GM18517 (cell line): ENCODE data around the gene ADK.

Source experiments
- ATAC-seq: cut with Tn5 transposase; IDR thresholded peaks from one replicate; pipeline ENCODE4 v1.9.1; 2021; ENCODE audit warnings: mild to moderate bottlenecking, moderate library complexity; ENCODE audit not compliant: unreplicated experiment

Gene ADK

GRCh38 chr10:74231375-74231774, 80.4 kb downstream of the ADK start:
- no peak for ATAC-seq

- no peak for ATAC-seq
Measured at GRCh38 chr10:74233281-74233680, 82.3 kb downstream of the ADK start.

GRCh38 chr10:74234569-74234968, 83.5 kb downstream of the ADK start:
- no peak for ATAC-seq

GRCh38 chr10:74238031-74238431, 87.0 kb downstream of the ADK start:
- ATAC-seq, result no peak

- ATAC-seq, result no peak
Measured at GRCh38 chr10:74238516-74238915, 87.5 kb downstream of the ADK start.

GRCh38 chr10:74243067-74243466, 92.0 kb downstream of the ADK start:
- ATAC-seq, result no peak

- ATAC-seq, result no peak
Measured at GRCh38 chr10:74244097-74244685, 93.2 kb downstream of the ADK start.

GRCh38 chr10:74244807-74245206, 93.8 kb downstream of the ADK start:
- no peak for ATAC-seq

- no peak for ATAC-seq
Measured at GRCh38 chr10:74246495-74246894, 95.5 kb downstream of the ADK start.

- no peak for ATAC-seq
Measured at GRCh38 chr10:74249865-74250264, 98.8 kb downstream of the ADK start.

- no peak for ATAC-seq
Measured at GRCh38 chr10:74255214-74255613, 104.2 kb downstream of the ADK start.

GRCh38 chr10:74255888-74256357, 104.9 kb downstream of the ADK start:
- no peak for ATAC-seq

GRCh38 chr10:74262856-74263255, 111.8 kb downstream of the ADK start:
- ATAC-seq, result no peak

- no peak for ATAC-seq
Measured at GRCh38 chr10:74263996-74264395, 113.0 kb downstream of the ADK start.

GRCh38 chr10:74272288-74272687, 121.3 kb downstream of the ADK start:
- no peak for ATAC-seq

- ATAC-seq, result no peak
Measured at GRCh38 chr10:74275755-74276290, 124.8 kb downstream of the ADK start.

GRCh38 chr10:74276416-74276815, 125.4 kb downstream of the ADK start:
- no peak for ATAC-seq

GRCh38 chr10:74282151-74282847, 131.3 kb downstream of the ADK start:
- ATAC-seq, result no peak

GRCh38 chr10:74282848-74283210, 131.8 kb downstream of the ADK start:
- no peak for ATAC-seq

GRCh38 chr10:74289188-74289587, 138.2 kb downstream of the ADK start:
- no peak for ATAC-seq

- no peak for ATAC-seq
Measured at GRCh38 chr10:74289951-74290350, 138.9 kb downstream of the ADK start.

- ATAC-seq, result no peak
Measured at GRCh38 chr10:74290708-74291107, 139.7 kb downstream of the ADK start.
